K562 (cell line): Measurements from ENCODE around the gene FATE1. TPM values are rescaled to one million over a fixed set of nuclear protein-coding genes. Genes with fewer than 3 reads are reported as not detected.

ENCODE experiments used
- ATAC-seq: fragments of 200-7000 bp; cut with Tn5 transposase; 3 replicates; pipeline ENCODE4 v1.9.1; 2020; ENCODE audit warnings: moderate library complexity
- BruUV-seq: library from RNA; stranded (reverse); fragments of 400-500 nt; replicated peaks from 2 replicates; lab custom pipeline; 2021; lab: Mats Ljungman, UMichigan
- CTCF ChIA-PET: fragments of 300-600 bp; formaldehyde crosslinking; extraction: SDS; loops from one replicate; lab custom pipeline; 2021; ENCODE audit warnings: low intra/inter-chr PET ratio; lab: Yijun Ruan, JAX
- POLR2A ChIA-PET: fragments of 300-600, 350-650 bp; sonication (Branson Sonifier 250); formaldehyde crosslinking; extraction: SDS; loops from one replicate; lab custom pipeline; 2021; ENCODE audit warnings: antibody characterized with exemption, inconsistent platforms; lab: Yijun Ruan, JAX
- DNase-seq, 4 experiments: peaks; one replicate each; pipeline versions ENCODE4 v3.0.0 to v3.0.0-alpha.2; 2011 to 2018; ENCODE audit warnings: low spot score in 3 of 4, mixed read lengths in 3 of 4; ENCODE audit errors: extremely low read depth in 1 of 4
- FAIRE-seq: peaks from 2 replicates; lab custom pipeline; 2011; peaks lifted over from hg19 to GRCh38; lab: Jason Lieb, UNC
- H2AFZ ChIP-seq: 2 replicates; pipeline ENCODE4 v1.6.0; 2011; ENCODE audit warnings: low read depth, low read length, control low read depth, inconsistent platforms
- H3K27ac ChIP-seq: fragments of 200-600 bp; 3 replicates; pipeline ENCODE4 v1.8.0; 2011; ENCODE audit warnings: low read depth, mild to moderate bottlenecking, control low read depth, inconsistent platforms, low read length, moderate library complexity, mixed read lengths; ENCODE audit errors: extremely low read depth
- H3K27me3 ChIP-seq, 2 experiments: fragments of 300-600 bp in 1 of 2; 2 replicates in 1 of 2; 3 replicates in 1 of 2; pipeline versions ENCODE4 v1.6.0 to v1.8.0; 2011; ENCODE audit warnings: inconsistent platforms in 2 of 2, low read length in 2 of 2, mild to moderate bottlenecking in 1 of 2, mixed read lengths in 1 of 2, moderate library complexity in 1 of 2; ENCODE audit not compliant: control insufficient read depth in 2 of 2, insufficient read depth in 2 of 2
- H3K36me3 ChIP-seq: fragments of 300-600 bp; 3 replicates; pipeline ENCODE4 v1.8.0; 2011; ENCODE audit warnings: mild to moderate bottlenecking, low read length, inconsistent platforms; ENCODE audit not compliant: control insufficient read depth, insufficient read depth
- H3K4me1 ChIP-seq, 2 experiments: fragments of 200-600 bp in 1 of 2; replicated peaks in 1 of 2; 2 replicates in 1 of 2; 3 replicates in 1 of 2; pipeline versions ENCODE4 v1.5.1 to v1.8.0; 2011; ENCODE audit warnings: inconsistent platforms in 2 of 2, low read length in 2 of 2, mild to moderate bottlenecking in 1 of 2, mixed read lengths in 1 of 2, moderate library complexity in 1 of 2; ENCODE audit not compliant: control insufficient read depth in 2 of 2, insufficient read depth in 2 of 2
- H3K4me2 ChIP-seq: 2 replicates; pipeline ENCODE4 v1.6.1; 2011; ENCODE audit warnings: low read length, control low read depth, inconsistent platforms, mixed read lengths; ENCODE audit not compliant: insufficient read depth
- H3K4me3 ChIP-seq: fragments of 200-600 bp; sonication (generic), shearing (Covaris generic); 2 replicates; pipeline ENCODE4 v1.5.1; 2016; ENCODE audit warnings: control low read depth, inconsistent platforms
- H3K79me2 ChIP-seq: fragments of 200-600 bp; 3 replicates; pipeline ENCODE4 v1.8.0; 2011; ENCODE audit warnings: low read length, inconsistent platforms; ENCODE audit not compliant: control insufficient read depth, insufficient read depth
- H3K9ac ChIP-seq, 2 experiments: 2 replicates each; pipeline versions ENCODE4 v1.6.0 to v1.6.1; 2011; ENCODE audit warnings: low read depth in 2 of 2, low read length in 2 of 2, control low read depth in 1 of 2, inconsistent platforms in 1 of 2, mild to moderate bottlenecking in 1 of 2, mixed read lengths in 1 of 2; ENCODE audit not compliant: insufficient read depth in 1 of 2
- H3K9me1 ChIP-seq: one replicate; pipeline ENCODE4 v1.6.0; 2011; ENCODE audit warnings: inconsistent platforms, mild to moderate bottlenecking, low read length, moderate library complexity; ENCODE audit not compliant: control insufficient read depth, insufficient read depth
- H3K9me3 ChIP-seq: replicated peaks from 2 replicates; pipeline ENCODE4 v1.5.1; 2011; ENCODE audit warnings: low read depth, low read length, inconsistent platforms; ENCODE audit not compliant: control insufficient read depth, insufficient read depth
- H4K20me1 ChIP-seq: replicated peaks from 2 replicates; pipeline ENCODE4 v1.6.1; 2011; ENCODE audit warnings: low read length, inconsistent platforms, mixed read lengths; ENCODE audit not compliant: control insufficient read depth, insufficient read depth
- HDAC2 ChIP-seq: fragments of 450-650 bp; IDR thresholded peaks from 2 replicates; pipeline ENCODE4 v1.6.1; 2016; ENCODE audit warnings: mild to moderate bottlenecking
- KDM2B ChIP-seq: fragments of 250-450 bp; sonication (Bioruptor Pico); IDR thresholded peaks from 2 replicates; pipeline ENCODE4 v1.8.0; 2021; ENCODE audit warnings: mild to moderate bottlenecking, moderate library complexity
- MAZ ChIP-seq, 2 experiments: fragments of 450-650 bp in 1 of 2; sonication (generic) in 1 of 2; formaldehyde crosslinking; IDR thresholded peaks in 1 of 2; conservative IDR thresholded peaks in 1 of 2; 2 replicates each; pipeline versions ENCODE4 v1.4.0 to v1.5.0; 2020; ENCODE audit warnings: mild to moderate bottlenecking in 1 of 2, missing genetic modification reagents in 1 of 2
- MTA3 ChIP-seq: fragments of 450-650 bp; formaldehyde crosslinking; IDR thresholded peaks from 2 replicates; pipeline ENCODE4 v1.6.1; 2017; ENCODE audit warnings: mild to moderate bottlenecking, borderline replicate concordance
- PHF8 ChIP-seq: fragments of 200-600 bp; sonication (generic); IDR thresholded peaks from 2 replicates; pipeline ENCODE4 v1.6.1; 2012; ENCODE audit warnings: mixed run types, mild to moderate bottlenecking, inconsistent platforms, low read length, moderate library complexity, borderline replicate concordance
- POLR2H ChIP-seq: IDR thresholded peaks from 2 replicates; pipeline ENCODE4 v1.6.1; 2016; ENCODE audit warnings: missing genetic modification characterization, low read depth, mild to moderate bottlenecking, control low read depth, missing compliant biosample characterization, moderate library complexity
- POLR3G ChIP-seq: IDR thresholded peaks from 2 replicates; pipeline ENCODE4 v1.6.1; 2011; ENCODE audit not compliant: insufficient read length, insufficient replicate concordance; ENCODE audit errors: extremely low read depth
- STAG1 ChIP-seq: sonication (generic); formaldehyde crosslinking; IDR thresholded peaks from 2 replicates; pipeline ENCODE4 v1.5.0; 2020; ENCODE audit warnings: missing genetic modification reagents, borderline replicate concordance
- STAT5A ChIP-seq: IDR thresholded peaks from 2 replicates; pipeline ENCODE4 v1.6.1; 2012; ENCODE audit warnings: low read length, inconsistent platforms, borderline replicate concordance
- ZBTB8A ChIP-seq: fragments of 450-650 bp; IDR thresholded peaks from 2 replicates; pipeline ENCODE4 v1.6.1; 2018; ENCODE audit warnings: mild to moderate bottlenecking, moderate library complexity; ENCODE audit not compliant: partially characterized antibody
- ZNF3 ChIP-seq: fragments of 250-450 bp; sonication (Bioruptor Pico); IDR thresholded peaks from 2 replicates; pipeline ENCODE4 v1.5.0; 2021; ENCODE audit warnings: mild to moderate bottlenecking, moderate library complexity
- ZNF444 ChIP-seq: fragments of 250-450 bp; sonication (Bioruptor Pico); IDR thresholded peaks from 2 replicates; pipeline ENCODE4 v1.4.0; 2020; ENCODE audit warnings: mild to moderate bottlenecking, moderate library complexity
- ZNF445 ChIP-seq: fragments of 250-450 bp; sonication (Bioruptor Pico); IDR thresholded peaks from 2 replicates; pipeline ENCODE4 v1.4.0; 2020; ENCODE audit warnings: low read depth, mild to moderate bottlenecking, moderate library complexity
- ZNF583 ChIP-seq: fragments of 250-450 bp; sonication (Bioruptor Pico); IDR thresholded peaks from 2 replicates; pipeline ENCODE4 v1.4.0; 2020
- ZNF696 ChIP-seq: fragments of 250-450 bp; sonication (Bioruptor Pico); conservative IDR thresholded peaks from 2 replicates; pipeline ENCODE4 v1.4.0; 2020; ENCODE audit warnings: mild to moderate bottlenecking, moderate library complexity
- ZNF830 ChIP-seq: fragments of 250-450 bp; sonication (Bioruptor Pico); IDR thresholded peaks from 2 replicates; pipeline ENCODE4 v1.5.0; 2021; ENCODE audit warnings: mild to moderate bottlenecking
- ZSCAN32 ChIP-seq: fragments of 450-650 bp; formaldehyde crosslinking; IDR thresholded peaks from 2 replicates; pipeline ENCODE4 v1.4.0; 2020; ENCODE audit warnings: mild to moderate bottlenecking, moderate library complexity
- WGBS: fragments of 100-300 bp; shearing (Covaris generic); methylation state at CpG from one replicate; pipeline ENCODE4 v1.1.6; 2016; ENCODE audit warnings: low coverage, mixed read lengths; ENCODE audit not compliant: insufficient coverage; ENCODE audit errors: missing lambda C conversion rate; 5-methylcytosine and 5-hydroxymethylcytosine counted together
- in situ Hi-C: fragments of 300-500 bp; cut with MboI; formaldehyde crosslinking; loops from 4 replicates; pipeline ENCODE4 v1.15.0; 2018; ENCODE audit warnings: inconsistent platforms, mixed read lengths
- intact Hi-C: fragments of 100-400 bp; cut with micrococcal nuclease; formaldehyde crosslinking; loops from 2 replicates; pipeline ENCODE4 v1.14.2; 2022
- polyA plus RNA-seq, 8 experiments: library from polyadenylated mRNA; depleted of rRNA in 4 of 8; stranded (reverse) in 5 of 8; unstranded in 3 of 8; fragments of >200 nt; fragmentation: Nextera tagmentation in 2 of 8; fragmentation: Illumina TruSeq in 1 of 8; extraction: Ambion mirVana in 2 of 8; extraction: Trizol in 1 of 8; gene quantifications; 2 replicates each; pipeline versions ENCODE4 v1.2.1 to v1.2.3, GENCODE V29; 2011 to 2014; ENCODE audit warnings: inconsistent platforms in 1 of 8, missing spikeins in 1 of 8
- total RNA-seq, 7 experiments: library from RNA; depleted of rRNA in 6 of 7; stranded (reverse); fragments of >200 nt in 6 of 7; fragmentation: Illumina TruSeq in 2 of 7; extraction: Trizol in 2 of 7; gene quantifications; 2 replicates each; pipeline versions ENCODE4 v1.2.1 to v1.2.3, GENCODE V29; 2011 to 2021; ENCODE audit warnings: low replicate concordance in 1 of 7
- TF ChIP-seq, protein P1 (sequence below): fragments of 450-650 bp; IDR thresholded peaks from 2 replicates; pipeline ENCODE4 v1.7.1; 2018; ENCODE audit warnings: mild to moderate bottlenecking, low read depth; ENCODE audit not compliant: partially characterized antibody
- TF ChIP-seq, protein P2 (sequence below): fragments of 250-450 bp; sonication (Bioruptor Pico); IDR thresholded peaks from 2 replicates; pipeline ENCODE4 v1.9.0; 2021; ENCODE audit warnings: mild to moderate bottlenecking, inconsistent platforms

The FATE1 gene
- total and polyA plus RNA-seq, 9 of the 15 experiments (the other 6 are each of a cell fraction or from before 2014, with no cell fraction given): not detected

DNA sequence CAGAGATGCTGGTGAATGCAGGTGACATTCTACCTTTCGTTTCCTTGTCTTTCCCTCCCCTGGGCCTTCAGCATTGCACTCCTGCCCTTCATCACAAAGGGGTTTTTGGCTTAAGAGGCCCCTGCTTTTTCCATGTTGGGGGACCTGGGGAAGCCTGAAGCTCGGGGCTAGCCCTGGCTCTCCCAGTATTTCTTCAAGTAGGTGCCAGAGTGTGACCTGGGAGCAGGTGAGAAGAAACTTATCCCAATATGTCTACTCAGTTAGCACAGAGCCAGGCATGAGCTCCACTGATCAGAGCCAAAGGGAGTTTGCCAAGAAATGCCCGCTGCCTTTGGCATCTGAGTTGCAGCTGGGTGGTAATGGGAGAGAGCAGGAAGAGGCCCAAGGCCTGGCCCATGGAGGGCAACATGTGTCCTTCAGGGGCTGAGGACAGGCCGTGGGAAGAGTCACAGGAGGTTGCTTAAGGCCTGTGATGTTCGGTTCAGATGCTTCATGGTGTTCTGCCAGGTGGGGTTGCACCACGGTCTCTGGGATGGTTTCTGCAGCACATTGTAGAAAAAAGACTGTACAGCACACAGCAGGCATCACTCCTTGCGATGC lies 13.0 kb upstream of the FATE1 start (continued):
- TF ChIP-seq, protein P1, sequence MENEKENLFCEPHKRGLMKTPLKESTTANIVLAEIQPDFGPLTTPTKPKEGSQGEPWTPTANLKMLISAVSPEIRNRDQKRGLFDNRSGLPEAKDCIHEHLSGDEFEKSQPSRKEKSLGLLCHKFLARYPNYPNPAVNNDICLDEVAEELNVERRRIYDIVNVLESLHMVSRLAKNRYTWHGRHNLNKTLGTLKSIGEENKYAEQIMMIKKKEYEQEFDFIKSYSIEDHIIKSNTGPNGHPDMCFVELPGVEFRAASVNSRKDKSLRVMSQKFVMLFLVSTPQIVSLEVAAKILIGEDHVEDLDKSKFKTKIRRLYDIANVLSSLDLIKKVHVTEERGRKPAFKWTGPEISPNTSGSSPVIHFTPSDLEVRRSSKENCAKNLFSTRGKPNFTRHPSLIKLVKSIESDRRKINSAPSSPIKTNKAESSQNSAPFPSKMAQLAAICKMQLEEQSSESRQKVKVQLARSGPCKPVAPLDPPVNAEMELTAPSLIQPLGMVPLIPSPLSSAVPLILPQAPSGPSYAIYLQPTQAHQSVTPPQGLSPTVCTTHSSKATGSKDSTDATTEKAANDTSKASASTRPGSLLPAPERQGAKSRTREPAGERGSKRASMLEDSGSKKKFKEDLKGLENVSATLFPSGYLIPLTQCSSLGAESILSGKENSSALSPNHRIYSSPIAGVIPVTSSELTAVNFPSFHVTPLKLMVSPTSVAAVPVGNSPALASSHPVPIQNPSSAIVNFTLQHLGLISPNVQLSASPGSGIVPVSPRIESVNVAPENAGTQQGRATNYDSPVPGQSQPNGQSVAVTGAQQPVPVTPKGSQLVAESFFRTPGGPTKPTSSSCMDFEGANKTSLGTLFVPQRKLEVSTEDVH: no peak
- no peak for TF ChIP-seq MAZ (CRISPR knock-in tag; conservative IDR thresholded peaks at IDR 0.05 in 1 of 2, IDR thresholded peaks at IDR 0.05 in 1 of 2)
- no peak for TF ChIP-seq ZNF445
- TF ChIP-seq HDAC2: no peak
- no peak for TF ChIP-seq ZNF583 (CRISPR knock-in tag)
- no peak for TF ChIP-seq ZNF696

DNA sequence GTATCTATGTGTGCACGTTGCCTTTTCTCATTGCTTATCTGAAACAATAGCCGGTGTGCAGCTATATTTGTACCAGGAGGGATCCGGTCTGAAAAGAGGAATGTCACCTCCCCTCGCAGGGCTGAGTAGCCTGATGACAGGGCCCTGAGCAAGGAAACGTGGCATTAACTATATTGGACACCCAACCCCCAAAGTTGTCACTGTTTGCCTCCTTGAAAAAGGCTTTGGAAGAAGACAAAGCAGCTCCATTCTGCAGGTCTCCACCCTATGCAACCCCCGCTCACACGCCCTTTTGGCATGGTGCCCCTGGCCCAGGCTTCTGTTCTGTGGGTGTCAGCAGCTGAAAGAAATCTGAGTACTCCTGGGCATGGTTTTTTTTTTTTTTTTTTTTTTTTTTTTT lies 12.3 kb upstream of the FATE1 start:
- no peaks in the 10 kb centered on the region for H4K20me1 ChIP-seq
- H3K27ac ChIP-seq: no peak overlapping the region
- no peak overlapping the region for H3K4me3 ChIP-seq
- no peak overlapping the region for H3K4me2 ChIP-seq
- H3K27me3 ChIP-seq: peaks cover 3 to 46% of the 10 kb centered on the region in 2 experiments; a peak in 3 of 5 replicates
- H3K9me1 ChIP-seq: no peaks in the 10 kb centered on the region
- H3K79me2 ChIP-seq: no peaks in the 10 kb centered on the region
- 0% methylated on average over 6 of the region's 7 CpGs for WGBS
- no peak for ATAC-seq
- H3K9ac ChIP-seq: no peak overlapping the region
- no peaks in the 10 kb centered on the region for H3K36me3 ChIP-seq
- in situ Hi-C loops (no loop called here), intact Hi-C loops (no loop called here)
- no TSS peak for BruUV-seq
- no peaks in the 10 kb centered on the region for H3K4me1 ChIP-seq
- POLR2A ChIA-PET: no interaction called here
- H2AFZ ChIP-seq: no peak overlapping the region
- FAIRE-seq: no peak
- no peaks in the 10 kb centered on the region for H3K9me3 ChIP-seq
- DNase-seq: no peak
- CTCF ChIA-PET: no interaction called here
- no peak for TF ChIP-seq ZSCAN32
- no peak for TF ChIP-seq STAG1 (CRISPR knock-in tag)
- no peak for TF ChIP-seq ZNF3 (CRISPR knock-in tag)
- no peak for TF ChIP-seq POLR3G
- TF ChIP-seq, protein P2, sequence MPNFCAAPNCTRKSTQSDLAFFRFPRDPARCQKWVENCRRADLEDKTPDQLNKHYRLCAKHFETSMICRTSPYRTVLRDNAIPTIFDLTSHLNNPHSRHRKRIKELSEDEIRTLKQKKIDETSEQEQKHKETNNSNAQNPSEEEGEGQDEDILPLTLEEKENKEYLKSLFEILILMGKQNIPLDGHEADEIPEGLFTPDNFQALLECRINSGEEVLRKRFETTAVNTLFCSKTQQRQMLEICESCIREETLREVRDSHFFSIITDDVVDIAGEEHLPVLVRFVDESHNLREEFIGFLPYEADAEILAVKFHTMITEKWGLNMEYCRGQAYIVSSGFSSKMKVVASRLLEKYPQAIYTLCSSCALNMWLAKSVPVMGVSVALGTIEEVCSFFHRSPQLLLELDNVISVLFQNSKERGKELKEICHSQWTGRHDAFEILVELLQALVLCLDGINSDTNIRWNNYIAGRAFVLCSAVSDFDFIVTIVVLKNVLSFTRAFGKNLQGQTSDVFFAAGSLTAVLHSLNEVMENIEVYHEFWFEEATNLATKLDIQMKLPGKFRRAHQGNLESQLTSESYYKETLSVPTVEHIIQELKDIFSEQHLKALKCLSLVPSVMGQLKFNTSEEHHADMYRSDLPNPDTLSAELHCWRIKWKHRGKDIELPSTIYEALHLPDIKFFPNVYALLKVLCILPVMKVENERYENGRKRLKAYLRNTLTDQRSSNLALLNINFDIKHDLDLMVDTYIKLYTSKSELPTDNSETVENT: no peak
- no peak for TF ChIP-seq MTA3
- TF ChIP-seq POLR2H: no peak
- TF ChIP-seq ZNF444 (CRISPR knock-in tag): no peak
- no peak for TF ChIP-seq STAT5A
- TF ChIP-seq KDM2B (CRISPR knock-in tag): no peak
- TF ChIP-seq ZBTB8A: no peak
- no peak for TF ChIP-seq ZNF830 (CRISPR knock-in tag)
- no peak for TF ChIP-seq PHF8
